BJ (cell line): ENCODE results near the gene CYP2A7. TPM values are rescaled to one million over a fixed set of nuclear protein-coding genes. Genes with fewer than 3 reads are reported as not detected.
"Not testable (repeated sequence)": the region's sequence is repeated elsewhere in the genome, so short reads cannot be mapped to it uniquely, and the experiment has no call there.

Source experiments
- CTCF ChIA-PET: fragments of 350-600 bp; formaldehyde crosslinking; extraction: SDS; loops from one replicate; lab custom pipeline; 2021; ENCODE audit warnings: antibody characterized with exemption, inconsistent platforms; lab: Yijun Ruan, JAX
- POLR2A ChIA-PET: fragments of 300-600 bp; sonication (Branson Sonifier 250); formaldehyde crosslinking; extraction: SDS; loops from one replicate; lab custom pipeline; 2021; ENCODE audit warnings: antibody characterized with exemption; lab: Charles Lee
- DNase-seq: peaks from one replicate; pipeline ENCODE4 v3.0.0-alpha.2; 2011; ENCODE audit warnings: low read depth
- H3K27me3 ChIP-seq: 2 replicates; pipeline ENCODE4 v1.6.0; 2011; ENCODE audit warnings: low read length; ENCODE audit not compliant: control insufficient read depth, insufficient read depth
- H3K36me3 ChIP-seq: 2 replicates; pipeline ENCODE4 v1.5.1; 2011; ENCODE audit warnings: low read length; ENCODE audit not compliant: control insufficient read depth, insufficient read depth
- H3K4me3 ChIP-seq: 2 replicates; pipeline ENCODE4 v1.5.1; 2011; ENCODE audit warnings: low read depth, mild to moderate bottlenecking, control low read depth, low read length
- CTCF ChIP-seq: IDR thresholded peaks from 2 replicates; pipeline ENCODE4 v1.5.1; 2011; ENCODE audit warnings: low read depth, mild to moderate bottlenecking, control low read depth, inconsistent platforms, low read length, moderate library complexity; ENCODE audit not compliant: insufficient read depth
- polyA plus RNA-seq: library from polyadenylated mRNA; depleted of rRNA; stranded (reverse); fragments of >200 nt; gene quantifications from 2 replicates; pipeline ENCODE4 v1.2.3, GENCODE V29; 2011

The CYP2A7 gene
- polyA plus RNA-seq, 1 experiment: not detected

GRCh38 chr19:40858109-40858508 lies 23.9 kb downstream of the CYP2A7 start:
- ChIA-PET POLR2A (no interaction called here), CTCF (no interaction called here)
- TF ChIP-seq CTCF: no peak
- Histone ChIP-seq H3K4me3 (no peak overlapping the region), H3K36me3 (no peaks in the 10 kb centered on the region), H3K27me3 (no peaks in the 10 kb centered on the region)
- DNase-seq: no peak

- CTCF ChIA-PET: not testable (repeated sequence)
Measured at GRCh38 chr19:40852467-40853152, 29.4 kb downstream of the CYP2A7 start.

GRCh38 chr19:40850277-40850676 lies 31.8 kb downstream of the CYP2A7 start, which contains the start of gene CYP2A6:
Gene CYP2A6, minus strand, starts transcription at chr19:40850447. Its CDS starts 21 bp downstream, at chr19:40850426.
- not testable (repeated sequence) for DNase-seq

More at GRCh38 chr19:40852467-40853152, 29.4 kb downstream of the CYP2A7 start:
- H3K27me3 ChIP-seq, H3K36me3 ChIP-seq, H3K4me3 ChIP-seq, POLR2A ChIA-PET, DNase-seq: not testable (repeated sequence)

GRCh38 chr19:40846722-40847121 lies 35.3 kb downstream of the CYP2A7 start:
- DNase-seq, H3K27me3 ChIP-seq, POLR2A ChIA-PET, CTCF ChIA-PET, H3K4me3 ChIP-seq, H3K36me3 ChIP-seq: not testable (repeated sequence)

More at GRCh38 chr19:40850277-40850676, 31.8 kb downstream of the CYP2A7 start, which contains the start of gene CYP2A6:
- CTCF ChIA-PET: interaction anchor here (0.6 kb wide), 1 partner anchor 41 kb away, joined by 4 read pairs; no protein-coding TSS in a partner anchor
- H3K27me3 ChIP-seq, POLR2A ChIA-PET, H3K4me3 ChIP-seq, H3K36me3 ChIP-seq: not testable (repeated sequence)

GRCh38 chr19:40843653-40844052 lies 38.4 kb downstream of the CYP2A7 start:
- DNase-seq, POLR2A ChIA-PET, H3K27me3 ChIP-seq, H3K36me3 ChIP-seq, H3K4me3 ChIP-seq, CTCF ChIA-PET: not testable (repeated sequence)

GRCh38 chr19:40842997-40843652 lies 38.9 kb downstream of the CYP2A7 start:
- CTCF ChIA-PET, H3K4me3 ChIP-seq, DNase-seq, H3K27me3 ChIP-seq, POLR2A ChIA-PET, H3K36me3 ChIP-seq: not testable (repeated sequence)

- H3K27me3 ChIP-seq, CTCF ChIA-PET, H3K36me3 ChIP-seq, DNase-seq, POLR2A ChIA-PET, H3K4me3 ChIP-seq: not testable (repeated sequence)
Measured at GRCh38 chr19:40842012-40842411, 40.0 kb downstream of the CYP2A7 start.

GRCh38 chr19:40838477-40838876 lies 43.6 kb downstream of the CYP2A7 start:
- CTCF ChIA-PET, DNase-seq, H3K4me3 ChIP-seq, H3K36me3 ChIP-seq, POLR2A ChIA-PET, H3K27me3 ChIP-seq: not testable (repeated sequence)
